H1 (cell line): ENCODE results near the gene MARCHF2. TPM values are rescaled to one million over a fixed set of nuclear protein-coding genes. Genes with fewer than 3 reads are reported as not detected.

ENCODE experiments used
- CTCF ChIA-PET: fragments of 300-600 bp; sonication (Branson Sonifier 250); formaldehyde crosslinking; loops from one replicate; lab custom pipeline; 2021; ENCODE audit not compliant: partially characterized antibody; lab: Charles Lee
- POLR2A ChIA-PET: fragments of 300-600 bp; sonication (Branson Sonifier 250); formaldehyde crosslinking; loops from one replicate; lab custom pipeline; 2021; ENCODE audit warnings: inconsistent platforms; ENCODE audit not compliant: partially characterized antibody; lab: Charles Lee
- DNase-seq, 2 experiments: peaks; one replicate each; pipeline versions ENCODE4 v3.0.0 to v3.0.0-alpha.2; 2010 to 2022; ENCODE audit warnings: low spot score in 2 of 2, low read depth in 1 of 2, mixed read lengths in 1 of 2
- FAIRE-seq: peaks from 2 replicates; lab custom pipeline; 2011; peaks lifted over from hg19 to GRCh38; lab: Jason Lieb, UNC
- H2AFZ ChIP-seq: 2 replicates; pipeline ENCODE4 v1.8.1; 2012; ENCODE audit warnings: low read length, inconsistent platforms
- H2AK5ac ChIP-seq: 2 replicates; pipeline ENCODE4 v1.6.1; 2013; ENCODE audit warnings: low read depth, low read length
- H2BK120ac ChIP-seq: replicated peaks from 2 replicates; pipeline ENCODE3; 2013; ENCODE audit warnings: low read depth, low read length, inconsistent platforms
- H2BK12ac ChIP-seq: 2 replicates; pipeline ENCODE4 v1.6.1; 2013; ENCODE audit warnings: low read depth, low read length
- H2BK15ac ChIP-seq: 2 replicates; pipeline ENCODE4 v1.6.1; 2013; ENCODE audit warnings: low read length
- H2BK20ac ChIP-seq: 2 replicates; pipeline ENCODE4 v1.6.1; 2013; ENCODE audit warnings: low read length
- H2BK5ac ChIP-seq: 2 replicates; pipeline ENCODE4 v1.6.1; 2013; ENCODE audit warnings: low read depth, low read length
- H3K14ac ChIP-seq: 2 replicates; pipeline ENCODE4 v1.6.1; 2013; ENCODE audit warnings: inconsistent platforms; ENCODE audit not compliant: insufficient read length
- H3K18ac ChIP-seq: 2 replicates; pipeline ENCODE4 v1.6.1; 2013; ENCODE audit warnings: low read length; ENCODE audit errors: extremely low read depth
- H3K23ac ChIP-seq: 2 replicates; pipeline ENCODE4 v1.6.1; 2013; ENCODE audit warnings: inconsistent platforms; ENCODE audit not compliant: insufficient read length
- H3K23me2 ChIP-seq: 2 replicates; pipeline ENCODE4 v1.6.1; 2013; ENCODE audit warnings: low read depth, low read length
- H3K27ac ChIP-seq: 2 replicates; pipeline ENCODE4 v1.6.1; 2011; ENCODE audit warnings: low read depth, low read length, inconsistent platforms
- H3K27me3 ChIP-seq, 4 experiments: replicated peaks in 1 of 4; 1 replicate in 1 of 4; 2 replicates in 3 of 4; pipeline versions ENCODE4 v1.6.1 to v1.8.1; 2011 to 2013; ENCODE audit warnings: low read length in 3 of 4, mild to moderate bottlenecking in 3 of 4, inconsistent platforms in 2 of 4, mixed read lengths in 2 of 4, moderate library complexity in 1 of 4; ENCODE audit not compliant: control insufficient read depth in 3 of 4, insufficient read depth in 3 of 4; ENCODE audit errors: extremely low read depth in 1 of 4
- H3K36me3 ChIP-seq, 4 experiments: 2 replicates each; pipeline versions ENCODE4 v1.6.1 to v1.8.1; 2011 to 2013; ENCODE audit warnings: mild to moderate bottlenecking in 4 of 4, low read length in 3 of 4, moderate library complexity in 2 of 4, control low read depth in 1 of 4, inconsistent platforms in 1 of 4; ENCODE audit not compliant: insufficient read depth in 4 of 4, control insufficient read depth in 2 of 4
- H3K4ac ChIP-seq: replicated peaks from 2 replicates; pipeline ENCODE3; 2013; ENCODE audit warnings: low read length, low read depth, mixed read lengths, inconsistent platforms; ENCODE audit not compliant: insufficient read length
- H3K4me1 ChIP-seq, 4 experiments: replicated peaks in 1 of 4; 1 replicate in 1 of 4; 2 replicates in 3 of 4; pipeline versions ENCODE4 v1.6.1 to v1.8.1; 2011 to 2013; ENCODE audit warnings: low read length in 3 of 4, inconsistent platforms in 2 of 4, mixed read lengths in 1 of 4; ENCODE audit not compliant: insufficient read depth in 4 of 4, control insufficient read depth in 3 of 4
- H3K4me2 ChIP-seq, 2 experiments: 2 replicates each; pipeline versions ENCODE4 v1.6.1 to v1.8.1; 2011 to 2013; ENCODE audit warnings: low read depth in 2 of 2, low read length in 2 of 2, control low read depth in 1 of 2, inconsistent platforms in 1 of 2, mild to moderate bottlenecking in 1 of 2; ENCODE audit not compliant: insufficient read depth in 1 of 2
- H3K4me3 ChIP-seq, 4 experiments: fragments of 200-600, 300-600 bp in 1 of 4; sonication (generic), shearing (Covaris generic), sonication (Bioruptor Twin) in 1 of 4; 2 replicates each; pipeline versions ENCODE4 v1.5.1 to v1.8.1; 2011 to 2016; ENCODE audit warnings: low read length in 4 of 4, low read depth in 3 of 4, control low read depth in 2 of 4, inconsistent platforms in 2 of 4, mild to moderate bottlenecking in 2 of 4, mixed read lengths in 1 of 4, moderate library complexity in 1 of 4; ENCODE audit not compliant: insufficient read depth in 2 of 4; ENCODE audit errors: extremely low read depth in 1 of 4
- H3K56ac ChIP-seq: replicated peaks from 2 replicates; pipeline ENCODE3; 2013; ENCODE audit warnings: low read depth, mild to moderate bottlenecking, mixed read lengths, low read length, inconsistent platforms; ENCODE audit not compliant: insufficient read length
- H3K79me1 ChIP-seq: 2 replicates; pipeline ENCODE4 v1.6.1; 2013; ENCODE audit warnings: low read depth, low read length, control low read depth
- H3K79me2 ChIP-seq, 2 experiments: 2 replicates each; pipeline versions ENCODE4 v1.6.1 to v1.8.1; 2012 to 2013; ENCODE audit warnings: low read length in 2 of 2, mild to moderate bottlenecking in 2 of 2, inconsistent platforms in 1 of 2; ENCODE audit not compliant: insufficient read depth in 2 of 2, control insufficient read depth in 1 of 2
- H3K9ac ChIP-seq, 4 experiments: replicated peaks in 1 of 4; 1 replicate in 1 of 4; 2 replicates in 3 of 4; pipeline versions ENCODE4 v1.6.1 to v1.8.1; 2011 to 2013; ENCODE audit warnings: low read depth in 3 of 4, low read length in 3 of 4, control low read depth in 2 of 4, mild to moderate bottlenecking in 2 of 4, moderate library complexity in 2 of 4, inconsistent platforms in 1 of 4; ENCODE audit errors: extremely low read depth in 1 of 4
- H3K9me3 ChIP-seq, 2 experiments: 2 replicates each; pipeline versions ENCODE4 v1.6.1 to v1.8.1; 2012 to 2013; ENCODE audit warnings: mild to moderate bottlenecking in 2 of 2, moderate library complexity in 2 of 2, control low read depth in 1 of 2, inconsistent platforms in 1 of 2, low read depth in 1 of 2, low read length in 1 of 2, mixed read lengths in 1 of 2; ENCODE audit not compliant: insufficient read depth in 2 of 2
- H4K20me1 ChIP-seq, 2 experiments: replicated peaks in 1 of 2; 2 replicates each; pipeline versions ENCODE3 to v1.8.1; 2011 to 2013; ENCODE audit warnings: inconsistent platforms in 2 of 2, low read length in 2 of 2, mild to moderate bottlenecking in 1 of 2; ENCODE audit not compliant: insufficient read depth in 2 of 2, control insufficient read depth in 1 of 2
- H4K5ac ChIP-seq: 2 replicates; pipeline ENCODE4 v1.6.1; 2013; ENCODE audit warnings: low read length, low read depth, mixed read lengths, inconsistent platforms; ENCODE audit not compliant: insufficient read length
- H4K8ac ChIP-seq: 2 replicates; pipeline ENCODE4 v1.8.0; 2013; ENCODE audit warnings: mild to moderate bottlenecking, moderate library complexity, low read length, inconsistent platforms; ENCODE audit not compliant: insufficient read depth; ENCODE audit errors: extremely low read depth
- H4K91ac ChIP-seq: replicated peaks from 2 replicates; pipeline ENCODE3; 2013; ENCODE audit warnings: low read length, mixed read lengths, inconsistent platforms; ENCODE audit not compliant: insufficient read length
- CEBPB ChIP-seq: IDR thresholded peaks from 2 replicates; pipeline ENCODE4 v1.6.1; 2012; ENCODE audit warnings: low read depth, low read length
- CHD2 ChIP-seq: IDR thresholded peaks from 2 replicates; pipeline ENCODE4 v1.6.1; 2012; ENCODE audit warnings: low read length, improper control_type of control experiment
- CTCF ChIP-seq, 3 experiments: IDR thresholded peaks; 1 replicate in 2 of 3; 2 replicates in 1 of 3; pipeline versions ENCODE4 v1.5.1 to v1.6.1; 2011; ENCODE audit warnings: low read length in 3 of 3, mild to moderate bottlenecking in 3 of 3, inconsistent platforms in 2 of 3, low read depth in 1 of 3, moderate library complexity in 1 of 3; ENCODE audit not compliant: insufficient read depth in 1 of 3; ENCODE audit errors: control extremely low read depth in 1 of 3
- GTF2F1 ChIP-seq: IDR thresholded peaks from 2 replicates; pipeline ENCODE4 v1.6.1; 2012; ENCODE audit warnings: low read depth, low read length, improper control_type of control experiment, borderline replicate concordance
- POLR2AphosphoS5 ChIP-seq: IDR thresholded peaks from 2 replicates; pipeline ENCODE4 v1.6.1; 2011; ENCODE audit warnings: low read depth, low read length
- RNF2 ChIP-seq: fragments of 200-900, 300-1000 bp; sonication (generic); IDR thresholded peaks from 2 replicates; pipeline ENCODE4 v1.7.1; 2016; ENCODE audit warnings: borderline replicate concordance, low read depth, mild to moderate bottlenecking, antibody characterized with exemption, low read length; ENCODE audit not compliant: poor library complexity, severe bottlenecking; ENCODE audit errors: missing control alignments
- SIRT6 ChIP-seq: IDR thresholded peaks from one replicate; pipeline ENCODE4 v1.7.1; 2012; ENCODE audit warnings: low read length, inconsistent platforms
- SP4 ChIP-seq: IDR thresholded peaks from 2 replicates; pipeline ENCODE4 v1.6.1; 2012; ENCODE audit warnings: low read length, inconsistent platforms
- TCF12 ChIP-seq: IDR thresholded peaks from 2 replicates; pipeline ENCODE4 v1.6.1; 2011; ENCODE audit warnings: low read depth, mild to moderate bottlenecking, low read length
- TEAD4 ChIP-seq: IDR thresholded peaks from 2 replicates; pipeline ENCODE4 v1.6.1; 2012; ENCODE audit warnings: low read depth, low read length, inconsistent platforms, mixed read lengths
- WGBS, 2 experiments: shearing (Covaris generic) in 1 of 2; methylation state at CpG; one replicate each; pipeline versions ENCODE4 v1.1.6 to v1.1.7; 2013 to 2015; ENCODE audit warnings: low lambda C conversion rate in 2 of 2, mixed read lengths in 2 of 2, inconsistent platforms in 1 of 2, low coverage in 1 of 2, missing lambda C conversion rate in 1 of 2; ENCODE audit not compliant: insufficient replicate concordance in 2 of 2, insufficient coverage in 1 of 2, insufficient read length in 1 of 2; ENCODE audit errors: extremely low coverage in 1 of 2, missing lambda C conversion rate in 1 of 2; 5-methylcytosine and 5-hydroxymethylcytosine counted together
- polyA plus RNA-seq, 7 experiments: library from polyadenylated mRNA; depleted of rRNA in 3 of 7; stranded (reverse) in 5 of 7; unstranded in 2 of 7; fragments of >200 nt in 5 of 7; fragments of 200-250 nt in 2 of 7; gene quantifications; 1 replicate in 5 of 7; 2 replicates in 1 of 7; 4 replicates in 1 of 7; pipeline versions ENCODE4 v1.2.1 to v1.2.3, GENCODE V29; 2011 to 2013; ENCODE audit warnings: missing spikeins in 2 of 7, mixed read lengths in 2 of 7
- total RNA-seq: library from RNA; stranded (reverse); fragmentation: NEBNext Ultra II Directional; extraction: Animal tissue kit (Norgen Biotek cat#: 25700); gene quantifications from 2 replicates; pipeline ENCODE4 v1.2.1, GENCODE V29; 2021
- TF ChIP-seq, protein P1 (sequence below): IDR thresholded peaks from 2 replicates; pipeline ENCODE4 v1.6.1; 2011; ENCODE audit warnings: low read depth, mild to moderate bottlenecking, low read length; ENCODE audit not compliant: insufficient read depth

Gene MARCHF2
- total and polyA plus RNA-seq, 2 of the 8 experiments (the other 6 are each of a cell fraction or from before 2014, with no cell fraction given): 18.5 to 46.2 TPM

- H3K27me3 ChIP-seq: no peaks in the 10 kb centered on the region
- no peak overlapping the region for H3K56ac ChIP-seq
- WGBS, 2 experiments: 86% methylated on average over 5 of the region's 5 CpGs; no CpG with 5 or more reads in 1 of the 2 experiments
- no peak overlapping the region for H3K14ac ChIP-seq
- H3K79me2 ChIP-seq: peaks cover 59 to 94% of the 10 kb centered on the region in 2 experiments
- H3K9me3 ChIP-seq: no peaks in the 10 kb centered on the region
- CTCF ChIA-PET: interaction anchor here (0.7 to 4.0 kb wide), 11 partner anchors 10 to 202 kb away, joined by 3 to 14 read pairs (median 4); no protein-coding TSS in a partner anchor
- no peak overlapping the region for H2AFZ ChIP-seq
- no peak overlapping the region; the same call in 1 of the 2 replicates for H3K27ac ChIP-seq
- peaks cover 4 to 8% (median 7%) of the 10 kb centered on the region in 4 experiments; a peak in 6 of 7 replicates for H3K4me1 ChIP-seq
- no peak overlapping the region for H4K5ac ChIP-seq
- no peak overlapping the region for H3K9ac ChIP-seq
- H4K8ac ChIP-seq: no peak overlapping the region
- no peak overlapping the region for H2BK15ac ChIP-seq
- no peak overlapping the region for H3K4me2 ChIP-seq
- FAIRE-seq: no peak
- no peak overlapping the region for H3K23ac ChIP-seq
- H2BK12ac ChIP-seq: no peak overlapping the region
- peaks cover 35 to 50% of the 10 kb centered on the region in 2 experiments for H4K20me1 ChIP-seq
- POLR2A ChIA-PET: interaction anchor here (0.9 to 6.4 kb wide), 9 partner anchors 8 to 110 kb away, joined by 3 to 63 read pairs (median 5); partner anchors contain the start of gene HNRNPM
- H2BK5ac ChIP-seq: no peak overlapping the region
- H2AK5ac ChIP-seq: no peak overlapping the region
- no peak for DNase-seq
- H3K4ac ChIP-seq: no peak overlapping the region
- no peak overlapping the region for H3K18ac ChIP-seq
- H3K79me1 ChIP-seq: peaks cover 17% of the 10 kb centered on the region
- H3K23me2 ChIP-seq: no peaks in the 10 kb centered on the region
- no peak overlapping the region for H4K91ac ChIP-seq
- peaks cover 29 to 59% (median 56%) of the 10 kb centered on the region in 4 experiments for H3K36me3 ChIP-seq
- no peak overlapping the region for H3K4me3 ChIP-seq
- no peak overlapping the region for H2BK20ac ChIP-seq
- no peak overlapping the region for H2BK120ac ChIP-seq
- no peak for TF ChIP-seq CEBPB
- no peak for TF ChIP-seq TCF12
- TF ChIP-seq POLR2AphosphoS5: no peak
- no peak for TF ChIP-seq CTCF (IDR thresholded peaks at IDR 0.05; ENCODE audit: control extremely low read depth in 1 of 3, insufficient read depth in 1 of 3, low read depth in 1 of 3, low read length in 3 of 3)
- no peak for TF ChIP-seq SP4
- TF ChIP-seq SIRT6: no peak
- TF ChIP-seq GTF2F1: no peak
- no peak for TF ChIP-seq CHD2
- TF ChIP-seq, protein P1, sequence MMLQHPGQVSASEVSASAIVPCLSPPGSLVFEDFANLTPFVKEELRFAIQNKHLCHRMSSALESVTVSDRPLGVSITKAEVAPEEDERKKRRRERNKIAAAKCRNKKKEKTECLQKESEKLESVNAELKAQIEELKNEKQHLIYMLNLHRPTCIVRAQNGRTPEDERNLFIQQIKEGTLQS: no peak
- TF ChIP-seq RNF2: no peak
- TF ChIP-seq TEAD4: no peak
Measured at GRCh38 chr19:8462571-8462970, 49.5 kb downstream of the MARCHF2 start.
